CD4-positive, alpha-beta T cell treated with Interleukin-6 for 4 hours (primary cell): Measurements from ENCODE around the gene CIDEC.

Source experiments
- DNase-seq: peaks from one replicate; pipeline ENCODE4 v3.0.0-alpha.2; 2020; ENCODE audit warnings: mixed read lengths

The CIDEC gene

GRCh38 chr3:9841015-9841414 lies 39.0 kb downstream of the CIDEC start:
- no peak for DNase-seq

GRCh38 chr3:9838856-9839255 lies 41.2 kb downstream of the CIDEC start:
- DNase-seq, result no peak

GRCh38 chr3:9837701-9838582 lies 42.1 kb downstream of the CIDEC start:
- DNase-seq, result no peak

- no peak for DNase-seq
These were observed 45.3 kb downstream of the CIDEC start for GRCh38 chr3:9834520-9835380.

- DNase-seq, result no peak
These were observed 47.0 kb downstream of the CIDEC start for GRCh38 chr3:9833078-9833477.

GRCh38 chr3:9831253-9831652 lies 48.8 kb downstream of the CIDEC start:
- no peak for DNase-seq

GRCh38 chr3:9828801-9829755 lies 51.0 kb downstream of the CIDEC start:
- DNase-seq, result no peak

GRCh38 chr3:9826815-9827573 lies 53.1 kb downstream of the CIDEC start:
- peak; percentile 19 for DNase-seq

GRCh38 chr3:9825451-9826040 lies 54.5 kb downstream of the CIDEC start:
- DNase-seq, result no peak

GRCh38 chr3:9820946-9821345 lies 59.1 kb downstream of the CIDEC start:
- DNase-seq, result no peak

- DNase-seq, result no peak
These were observed 59.5 kb downstream of the CIDEC start for GRCh38 chr3:9820543-9820942.

- DNase-seq, result no peak
These were observed 61.3 kb downstream of the CIDEC start for GRCh38 chr3:9818666-9819335.

- DNase-seq, result no peak
These were observed 62.6 kb downstream of the CIDEC start for GRCh38 chr3:9817436-9817835.
